CD14-positive monocyte (primary cell): ENCODE data around the gene TEX38. TPM values are rescaled to one million over a fixed set of nuclear protein-coding genes. Genes with fewer than 3 reads are reported as not detected.

ENCODE experiments used
- DNase-seq, 3 donors: peaks; one replicate each; pipeline ENCODE4 v3.0.0-alpha.2; 2011 to 2022
- H2AFZ ChIP-seq: 2 replicates; pipeline ENCODE4 v1.6.0; 2012; ENCODE audit warnings: mild to moderate bottlenecking, low read depth, low read length, inconsistent platforms; ENCODE audit not compliant: insufficient read depth, poor library complexity, severe bottlenecking
- H3K27ac ChIP-seq, 2 donors: 1 replicate in 1 of 2; 2 replicates in 1 of 2; pipeline ENCODE4 v1.5.1; 2012 to 2013; ENCODE audit warnings: low read length in 2 of 2, control low read depth in 1 of 2, inconsistent platforms in 1 of 2, low read depth in 1 of 2, mild to moderate bottlenecking in 1 of 2
- H3K27me3 ChIP-seq, 2 donors: one replicate each; pipeline versions ENCODE4 v1.6.0 to v1.6.1; 2011 to 2013; ENCODE audit warnings: low read length in 2 of 2; ENCODE audit not compliant: control insufficient read depth in 2 of 2, insufficient read depth in 2 of 2
- H3K36me3 ChIP-seq, 2 donors: replicated peaks in 1 of 2; 1 replicate in 1 of 2; 2 replicates in 1 of 2; pipeline versions ENCODE4 v1.5.1 to v1.6.1; 2012 to 2013; ENCODE audit warnings: low read length in 2 of 2, control low read depth in 1 of 2, inconsistent platforms in 1 of 2, mild to moderate bottlenecking in 1 of 2; ENCODE audit not compliant: insufficient read depth in 2 of 2, control insufficient read depth in 1 of 2
- H3K4me1 ChIP-seq, 2 donors: 1 replicate in 1 of 2; 2 replicates in 1 of 2; pipeline versions ENCODE4 v1.5.1 to v1.6.1; 2012 to 2013; ENCODE audit warnings: low read length in 2 of 2, control low read depth in 1 of 2, inconsistent platforms in 1 of 2, mild to moderate bottlenecking in 1 of 2, moderate library complexity in 1 of 2; ENCODE audit not compliant: insufficient read depth in 2 of 2, control insufficient read depth in 1 of 2
- H3K4me2 ChIP-seq: replicated peaks from 2 replicates; pipeline ENCODE3; 2012; ENCODE audit warnings: low read length, moderate library complexity, mild to moderate bottlenecking; ENCODE audit not compliant: poor library complexity, severe bottlenecking; ENCODE audit errors: extremely low read depth
- H3K4me3 ChIP-seq, 3 experiments: fragments of 200-600 bp in 1 of 3; sonication (generic) in 1 of 3; replicated peaks in 1 of 3; 1 replicate in 2 of 3; 2 replicates in 1 of 3; pipeline ENCODE4 v1.5.1; 2011 to 2013; ENCODE audit warnings: low read length in 3 of 3, mild to moderate bottlenecking in 3 of 3, control low read depth in 2 of 3, low read depth in 2 of 3, inconsistent platforms in 1 of 3, moderate library complexity in 1 of 3
- H3K79me2 ChIP-seq: 2 replicates; pipeline ENCODE4 v1.6.0; 2012; ENCODE audit warnings: mild to moderate bottlenecking, control low read depth, inconsistent platforms, low read length, moderate library complexity; ENCODE audit not compliant: insufficient read depth
- H3K9ac ChIP-seq: 2 replicates; pipeline ENCODE4 v1.6.0; 2017; ENCODE audit warnings: low read length, mild to moderate bottlenecking; ENCODE audit not compliant: insufficient read depth, poor library complexity, severe bottlenecking
- H3K9me3 ChIP-seq, 2 donors: replicated peaks in 1 of 2; 1 replicate in 1 of 2; 2 replicates in 1 of 2; pipeline versions ENCODE4 v1.5.1 to v1.6.1; 2012 to 2013; ENCODE audit warnings: low read length in 2 of 2, control low read depth in 1 of 2; ENCODE audit not compliant: control insufficient read depth in 1 of 2, insufficient read depth in 1 of 2
- H4K20me1 ChIP-seq: 2 replicates; pipeline ENCODE4 v1.6.0; 2012; ENCODE audit warnings: mild to moderate bottlenecking, low read length, control low read depth, moderate library complexity; ENCODE audit not compliant: insufficient read depth
- H3K27ac Mint-ChIP-seq, 7 donors: one replicate each; pipeline ENCODE4 v1.8.0; 2020; ENCODE audit warnings: mild to moderate bottlenecking in 7 of 7, mixed read lengths in 7 of 7, moderate library complexity in 6 of 7, inconsistent platforms in 2 of 7
- H3K27me3 Mint-ChIP-seq, 3 donors: one replicate each; pipeline ENCODE4 v1.8.0; 2021 to 2022; ENCODE audit warnings: low read depth in 3 of 3, mild to moderate bottlenecking in 3 of 3, mixed read lengths in 3 of 3, moderate library complexity in 3 of 3, inconsistent platforms in 1 of 3
- H3K36me3 Mint-ChIP-seq, 2 donors: one replicate each; pipeline ENCODE4 v1.8.0; 2020; ENCODE audit warnings: mixed read lengths in 2 of 2, inconsistent platforms in 1 of 2, mild to moderate bottlenecking in 1 of 2
- H3K4me1 Mint-ChIP-seq: one replicate; pipeline ENCODE4 v1.8.0; 2020; ENCODE audit warnings: mild to moderate bottlenecking, mixed read lengths
- H3K4me3 Mint-ChIP-seq, 2 donors: one replicate each; pipeline ENCODE4 v1.8.0; 2020; ENCODE audit warnings: mild to moderate bottlenecking in 2 of 2, mixed read lengths in 2 of 2, moderate library complexity in 1 of 2
- H3K9me3 Mint-ChIP-seq, 7 donors: one replicate each; pipeline ENCODE4 v1.8.0; 2020 to 2022; ENCODE audit warnings: mixed read lengths in 7 of 7, mild to moderate bottlenecking in 6 of 7, moderate library complexity in 6 of 7, inconsistent platforms in 2 of 7
- WGBS: methylation state at CpG from one replicate; pipeline ENCODE4 v1.1.5; 2013; ENCODE audit warnings: missing lambda C conversion rate; ENCODE audit not compliant: insufficient coverage; 5-methylcytosine and 5-hydroxymethylcytosine counted together
- intact Hi-C, 2 donors: fragments of 100-400 bp; cut with micrococcal nuclease; formaldehyde crosslinking; loops; one replicate each; pipeline versions ENCODE4 v1.15.0 to v1.15.1; 2023
- polyA plus RNA-seq, 3 donors: library from polyadenylated mRNA; depleted of rRNA in 1 of 3; unstranded in 2 of 3; stranded (reverse) in 1 of 3; fragments of 300-500 nt in 2 of 3; fragments of >200 nt in 1 of 3; fragmentation: Illumina TruSeq in 2 of 3; gene quantifications; 1 replicate in 2 of 3; 2 replicates in 1 of 3; pipeline ENCODE4 v1.2.3, GENCODE V29; 2012 to 2021
- TF ChIP-seq, protein P1 (sequence below): fragments of 200-600 bp; IDR thresholded peaks from one replicate; pipeline ENCODE4 v1.8.0; 2022; ENCODE audit warnings: antibody characterized with exemption, mild to moderate bottlenecking

Gene TEX38
- polyA plus RNA-seq, 3 donors: not detected

DNA sequence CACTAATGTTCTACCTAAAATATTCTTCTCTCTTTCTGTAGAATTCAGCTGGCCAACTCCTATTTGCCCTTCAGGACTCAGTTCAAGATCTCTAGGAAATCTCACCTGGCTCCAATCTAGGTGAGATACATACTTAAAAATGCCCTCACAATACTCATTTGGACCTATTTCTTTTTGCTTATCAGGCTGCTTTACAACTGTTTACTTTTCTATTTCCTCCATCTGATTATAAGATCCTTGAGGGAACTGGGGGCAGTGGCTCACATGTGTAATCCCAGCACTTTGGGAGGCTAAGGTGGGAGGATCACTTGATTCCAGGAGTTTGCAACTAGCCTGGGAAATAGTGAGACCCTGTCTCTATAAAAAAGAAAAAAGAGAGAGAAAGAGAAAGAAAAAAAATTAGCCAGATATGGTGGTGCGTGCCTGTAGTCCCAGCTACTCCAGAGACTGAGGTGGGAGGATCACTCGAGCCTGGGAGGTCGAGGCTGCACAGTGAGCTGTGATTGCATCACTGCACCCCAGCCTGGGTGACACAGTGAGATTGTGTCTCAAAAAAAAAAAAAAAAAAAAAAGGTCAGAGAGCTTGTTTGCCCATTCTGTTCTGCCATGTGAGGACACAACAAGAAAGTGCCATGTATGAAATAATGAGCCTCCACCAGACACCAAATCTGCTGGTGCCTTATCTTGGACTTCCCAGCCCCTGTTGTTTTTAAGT is 32.4 kb downstream of the TEX38 start:
- Histone ChIP-seq H3K27me3 (no peaks in the 10 kb centered on the region), H4K20me1 (peaks cover 69% of the 10 kb centered on the region), H3K36me3 (peaks cover 71 to 83% of the 10 kb centered on the region in 2 donors), H2AFZ (no peak overlapping the region), H3K4me2 (no peak overlapping the region), H3K9me3 (no peaks in the 10 kb centered on the region), H3K79me2 (peaks cover 32% of the 10 kb centered on the region), H3K4me3 (no peak overlapping the region), H3K27ac (no peak overlapping the region), H3K9ac (no peak overlapping the region), H3K4me1 (peaks cover 7 to 14% of the 10 kb centered on the region in 2 donors)
- no peak for DNase-seq
- H3K36me3 Mint-ChIP-seq: peaks cover 61 to 75% of the 10 kb centered on the region in 2 donors
- H3K27me3 Mint-ChIP-seq: peaks cover 0 to 2% (median 0%) of the 10 kb centered on the region in 3 donors
- H3K4me3 Mint-ChIP-seq: no peak overlapping the region
- TF ChIP-seq, protein P1, sequence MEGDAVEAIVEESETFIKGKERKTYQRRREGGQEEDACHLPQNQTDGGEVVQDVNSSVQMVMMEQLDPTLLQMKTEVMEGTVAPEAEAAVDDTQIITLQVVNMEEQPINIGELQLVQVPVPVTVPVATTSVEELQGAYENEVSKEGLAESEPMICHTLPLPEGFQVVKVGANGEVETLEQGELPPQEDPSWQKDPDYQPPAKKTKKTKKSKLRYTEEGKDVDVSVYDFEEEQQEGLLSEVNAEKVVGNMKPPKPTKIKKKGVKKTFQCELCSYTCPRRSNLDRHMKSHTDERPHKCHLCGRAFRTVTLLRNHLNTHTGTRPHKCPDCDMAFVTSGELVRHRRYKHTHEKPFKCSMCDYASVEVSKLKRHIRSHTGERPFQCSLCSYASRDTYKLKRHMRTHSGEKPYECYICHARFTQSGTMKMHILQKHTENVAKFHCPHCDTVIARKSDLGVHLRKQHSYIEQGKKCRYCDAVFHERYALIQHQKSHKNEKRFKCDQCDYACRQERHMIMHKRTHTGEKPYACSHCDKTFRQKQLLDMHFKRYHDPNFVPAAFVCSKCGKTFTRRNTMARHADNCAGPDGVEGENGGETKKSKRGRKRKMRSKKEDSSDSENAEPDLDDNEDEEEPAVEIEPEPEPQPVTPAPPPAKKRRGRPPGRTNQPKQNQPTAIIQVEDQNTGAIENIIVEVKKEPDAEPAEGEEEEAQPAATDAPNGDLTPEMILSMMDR: no peak
- intact Hi-C loops: no loop called here
- H3K4me1 Mint-ChIP-seq: peaks cover 12% of the 10 kb centered on the region
- 66% methylated on average over 3 of the region's 3 CpGs for whole genome bisulfite sequencing
- H3K27ac Mint-ChIP-seq: no peak overlapping the region
- H3K9me3 Mint-ChIP-seq: peaks cover 0 to 4% (median 0%) of the 10 kb centered on the region in 7 donors

DNA sequence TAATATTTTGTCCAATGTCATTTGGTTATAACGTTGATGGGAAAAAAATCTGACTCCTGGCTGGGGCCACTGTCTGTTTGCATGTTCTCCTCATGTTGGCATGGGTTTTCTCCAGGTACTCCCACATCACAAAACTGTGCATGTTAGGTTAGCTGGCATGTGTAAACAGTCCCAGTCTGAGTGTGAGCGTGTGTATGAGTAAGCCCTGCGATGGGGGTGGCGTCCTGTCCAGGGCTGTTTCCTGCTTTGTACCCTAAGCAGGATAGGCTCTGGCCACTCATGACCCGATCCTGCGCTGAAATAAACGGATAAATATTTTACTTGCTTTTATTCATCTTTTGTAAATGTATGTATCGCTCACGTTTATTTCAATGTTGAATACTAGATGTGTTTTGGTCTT is 33.8 kb downstream of the TEX38 start:
- H3K4me3 ChIP-seq: no peak overlapping the region
- H3K4me2 ChIP-seq: no peak overlapping the region
- H3K27ac Mint-ChIP-seq: peak overlapping the region in 1 of 7 donors; percentile 10
- H3K27me3 ChIP-seq: no peaks in the 10 kb centered on the region
- peaks cover 4% of the 10 kb centered on the region for H3K4me1 Mint-ChIP-seq
- H3K4me1 ChIP-seq: peaks cover 0 to under 1% of the 10 kb centered on the region in 2 donors
- H3K79me2 ChIP-seq: peaks cover 30% of the 10 kb centered on the region
- no peak overlapping the region for H3K27ac ChIP-seq
- TF ChIP-seq, protein P1: no peak
- no peaks in the 10 kb centered on the region for H3K9me3 Mint-ChIP-seq
- H3K36me3 Mint-ChIP-seq: peaks cover 71 to 82% of the 10 kb centered on the region in 2 donors
- DNase-seq: no peak
- H3K27me3 Mint-ChIP-seq: peaks cover 0 to 2% (median 0%) of the 10 kb centered on the region in 3 donors
- no peak overlapping the region for H3K4me3 Mint-ChIP-seq
- no peak overlapping the region for H2AFZ ChIP-seq
- intact Hi-C loops: no loop called here
- H3K36me3 ChIP-seq: peaks cover 79 to 96% of the 10 kb centered on the region in 2 donors
- 100% methylated on average over 4 of the region's 9 CpGs for WGBS
- H3K9ac ChIP-seq: no peak overlapping the region
- H4K20me1 ChIP-seq: peaks cover 69% of the 10 kb centered on the region
- no peaks in the 10 kb centered on the region for H3K9me3 ChIP-seq
